ENCODE data around the gene MYO1D. TPM values are rescaled to one million over a fixed set of nuclear protein-coding genes. Genes with fewer than 3 reads are reported as not detected.
"Not testable (repeated sequence)": the region's sequence is repeated elsewhere in the genome, so short reads cannot be mapped to it uniquely, and the experiment has no call there.

The MYO1D gene
- total RNA-seq, 1 experiment from 2014 or later = 1.3 TPM

DNA sequence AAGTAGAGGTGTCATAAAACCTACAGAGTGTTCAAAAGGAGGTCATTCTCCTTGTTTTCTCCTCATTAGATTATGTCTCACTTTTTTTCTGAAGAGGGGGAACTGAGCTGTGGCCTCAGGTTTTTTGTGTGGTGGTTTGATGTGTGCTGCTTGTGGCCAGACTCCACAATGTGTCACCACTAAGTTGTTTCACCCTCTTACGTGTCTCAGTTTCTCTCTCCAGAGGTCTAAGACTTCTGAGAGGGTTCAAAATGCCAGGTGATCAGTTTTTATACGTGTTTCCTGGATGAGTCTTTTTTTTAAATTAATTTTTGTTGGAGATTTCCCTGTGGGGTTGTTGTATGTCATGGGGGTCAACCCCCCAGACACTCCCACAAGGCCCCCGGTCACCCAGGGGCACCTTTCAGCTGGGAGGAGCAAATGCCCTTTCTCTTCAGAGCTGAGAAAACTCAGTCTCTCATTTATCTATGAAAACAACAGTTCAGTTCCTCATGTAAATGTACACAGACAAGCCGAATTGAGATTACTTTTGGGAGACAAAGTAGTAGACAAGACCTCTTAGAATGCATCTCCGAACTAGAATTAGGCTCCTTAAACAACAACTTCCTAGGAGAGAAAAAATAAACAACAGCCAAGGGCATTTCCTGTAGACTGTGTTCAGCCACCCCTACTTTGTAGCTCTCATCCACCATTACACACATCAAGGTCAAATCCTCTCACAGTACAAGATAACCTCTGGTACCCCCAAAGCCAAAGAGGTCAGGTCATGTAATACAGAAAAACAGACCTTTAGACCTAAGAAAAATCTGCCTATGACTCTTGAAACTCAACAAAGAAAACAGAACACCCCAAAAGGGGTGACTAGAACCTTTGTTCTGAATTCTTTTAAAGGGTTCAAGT, 27.1 kb upstream of the MYO1D start:
- Histone ChIP-seq H3K4me3 (no peak overlapping the region), H3K9me3 (no peaks in the 10 kb centered on the region), H3K36me3 (no peaks in the 10 kb centered on the region), H3K27me3 (0 out of 2 replicates have a peak, but pooled peaks cover 2% of the 10 kb centered on the region)
- no peak for DNase-seq

DNA sequence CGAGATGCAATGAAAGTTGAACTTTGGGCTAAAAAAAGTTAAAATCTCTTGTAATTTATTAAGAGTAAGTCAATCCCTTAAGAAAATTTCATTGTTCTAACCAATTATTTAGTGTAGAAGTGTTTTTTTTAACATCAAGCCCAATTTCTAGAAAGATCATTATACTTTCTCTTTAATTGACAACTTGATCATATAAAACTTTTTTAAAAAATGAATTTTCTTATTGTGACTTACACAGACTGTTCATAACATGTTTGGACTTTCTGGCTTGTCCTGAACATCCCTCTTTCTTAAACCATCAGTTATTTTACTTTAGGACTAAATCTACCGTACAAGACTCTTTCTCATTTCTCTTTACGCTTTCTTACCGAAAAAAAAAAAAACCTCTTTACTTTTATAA, 24.8 kb upstream of the MYO1D start:
- Histone ChIP-seq H3K36me3 (no peaks in the 10 kb centered on the region), H3K9me3 (no peaks in the 10 kb centered on the region), H3K27me3 (0 out of 2 replicates have a peak, but pooled peaks cover 2% of the 10 kb centered on the region), H3K4me3 (no peak overlapping the region)
- DNase-seq = no peak

DNA sequence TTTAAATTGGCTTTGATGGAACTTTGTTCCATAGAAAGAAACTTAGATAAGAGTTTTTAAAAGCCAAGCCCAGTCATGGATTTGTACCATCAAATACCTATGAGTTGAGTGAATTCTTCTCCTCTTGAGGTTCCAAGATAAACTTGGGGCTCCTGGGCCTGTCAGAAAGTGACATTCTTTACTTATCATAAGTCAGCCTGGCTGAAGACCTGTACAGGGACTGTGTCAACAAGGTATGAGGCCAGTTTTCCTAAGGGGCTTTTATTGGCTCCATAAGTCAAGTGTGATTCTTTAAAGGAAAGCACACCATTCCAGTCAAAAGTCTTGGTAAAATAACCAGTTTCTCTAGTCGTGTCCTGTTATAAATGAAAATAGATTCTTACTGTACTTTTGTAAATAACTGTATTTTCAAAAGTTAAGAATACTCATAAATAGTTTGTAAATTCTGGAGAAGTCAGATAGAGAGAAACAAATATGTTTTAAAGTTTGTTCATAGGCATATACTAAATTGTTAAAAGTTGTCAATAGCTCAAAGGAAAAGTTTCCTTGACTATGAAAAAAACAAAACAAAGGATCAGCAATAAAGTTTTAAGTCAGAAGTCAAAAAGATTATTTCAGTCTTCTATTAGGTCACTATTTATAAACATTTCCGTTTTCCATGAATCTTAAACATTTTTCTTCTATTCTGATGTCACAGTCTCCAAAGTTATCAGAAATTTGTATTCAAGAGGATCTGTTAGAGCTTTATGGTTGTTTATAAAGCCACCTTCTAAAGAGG, 22.5 kb upstream of the MYO1D start:
- no peak overlapping the region for H3K4me3 ChIP-seq
- 0 out of 2 replicates have a peak, but pooled peaks cover 2% of the 10 kb centered on the region for H3K27me3 ChIP-seq
- no peaks in the 10 kb centered on the region for H3K9me3 ChIP-seq
- no peak for DNase-seq
- H3K36me3 ChIP-seq = no peaks in the 10 kb centered on the region

DNA sequence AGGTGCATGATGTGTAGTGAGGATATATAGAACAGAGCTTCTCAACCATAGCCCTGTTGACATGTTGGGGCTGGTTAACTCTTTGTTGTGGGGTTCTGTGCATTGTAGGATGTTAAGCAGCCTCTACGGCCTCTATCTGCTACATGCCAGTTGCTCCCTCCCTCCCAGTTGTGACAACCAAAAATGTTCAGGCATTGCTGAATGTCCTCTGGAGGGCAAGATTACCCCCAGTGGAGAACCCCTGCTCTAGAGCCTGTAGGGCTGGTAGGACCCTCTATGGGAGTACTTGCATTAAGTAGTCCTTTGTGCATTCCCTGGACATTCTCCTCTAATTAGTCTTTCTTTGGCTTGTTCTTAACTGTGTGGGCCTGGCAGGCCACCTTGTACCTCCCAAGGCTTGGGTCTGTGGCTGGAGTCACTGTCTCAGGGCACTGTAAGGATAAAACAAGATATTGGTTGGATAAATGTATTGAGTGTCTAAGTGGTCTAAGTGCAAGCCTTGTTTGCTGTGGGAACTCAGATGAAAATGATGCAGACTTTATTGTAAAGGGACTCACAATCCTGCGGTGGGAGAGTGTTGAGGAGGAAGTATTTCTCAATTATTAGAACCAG, 19.8 kb upstream of the MYO1D start:
- H3K36me3 ChIP-seq = no peaks in the 10 kb centered on the region
- no peak for DNase-seq
- H3K27me3 ChIP-seq = 0 out of 2 replicates have a peak, but pooled peaks cover 2% of the 10 kb centered on the region

DNA sequence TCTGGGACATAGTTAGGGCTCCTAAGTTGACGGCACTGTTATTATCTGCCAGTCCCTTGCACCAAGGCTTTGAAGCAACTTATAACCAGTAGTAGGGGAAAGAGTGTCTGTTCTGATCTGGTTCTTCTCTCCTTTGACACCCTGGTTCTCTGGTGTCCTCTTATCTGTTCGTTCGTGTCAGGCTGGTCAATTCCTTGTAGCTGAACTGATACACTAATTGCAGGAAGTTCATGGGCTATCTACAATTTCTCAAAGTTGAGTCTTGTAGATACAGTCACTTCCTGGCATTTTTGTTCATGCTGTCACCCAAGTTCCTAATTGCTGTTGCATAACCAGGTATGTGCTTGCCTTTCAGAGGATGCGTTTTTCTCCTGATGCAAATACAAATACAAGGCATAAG, 17.3 kb upstream of the MYO1D start:
- DNase-seq = no peak
- no peaks in the 10 kb centered on the region for H3K9me3 ChIP-seq
- H3K27me3 ChIP-seq = no peaks in the 10 kb centered on the region
- H3K4me3 ChIP-seq = no peak overlapping the region
- H3K36me3 ChIP-seq = no peaks in the 10 kb centered on the region

More for the DNA sequence above, 19.8 kb upstream of the MYO1D start:
- H3K4me3 ChIP-seq = no peak overlapping the region
- no peaks in the 10 kb centered on the region for H3K9me3 ChIP-seq

DNA sequence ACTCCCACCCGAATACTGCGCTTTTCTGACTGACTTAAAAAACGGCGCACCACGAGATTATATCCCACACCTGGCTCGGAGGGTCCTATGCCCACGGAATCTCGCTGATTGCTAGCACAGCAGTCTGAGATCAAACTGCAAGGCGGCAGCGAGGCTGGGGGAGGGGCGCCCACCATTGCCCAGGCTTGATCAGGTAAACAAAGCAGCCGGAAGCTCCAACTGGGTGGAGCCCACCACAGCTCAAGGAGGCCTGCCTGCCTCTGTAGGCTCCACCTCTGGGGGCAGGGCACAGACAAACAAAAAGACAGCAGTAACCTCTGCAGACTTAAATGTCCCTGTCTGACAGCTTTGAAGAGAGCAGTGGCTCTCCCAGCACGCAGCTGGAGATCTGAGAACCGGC, 10.5 kb upstream of the MYO1D start:
- not testable (repeated sequence) for H3K27me3 ChIP-seq, H3K4me3 ChIP-seq, H3K9me3 ChIP-seq, DNase-seq, H3K36me3 ChIP-seq

DNA sequence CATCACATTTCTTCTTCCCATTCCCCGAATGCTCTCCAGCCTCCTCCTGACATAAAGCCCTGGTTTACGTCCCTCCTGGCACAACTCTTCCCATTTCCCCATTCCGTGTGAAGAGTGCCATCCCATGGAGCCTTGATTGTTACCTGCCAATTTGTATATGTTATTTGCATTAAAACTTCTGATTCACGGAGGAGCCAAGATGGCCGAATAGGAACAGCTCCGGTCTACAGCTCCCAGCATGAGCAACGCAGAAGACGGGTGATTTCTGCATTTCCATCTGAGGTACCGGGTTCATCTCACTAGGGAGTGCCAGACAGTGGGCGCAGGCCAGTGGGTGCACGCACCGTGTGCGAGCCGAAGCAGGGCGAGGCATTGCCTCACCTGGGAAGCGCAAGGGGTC, 10.0 kb upstream of the MYO1D start:
- H3K36me3 ChIP-seq, H3K27me3 ChIP-seq, H3K9me3 ChIP-seq, H3K4me3 ChIP-seq, DNase-seq: not testable (repeated sequence)

DNA sequence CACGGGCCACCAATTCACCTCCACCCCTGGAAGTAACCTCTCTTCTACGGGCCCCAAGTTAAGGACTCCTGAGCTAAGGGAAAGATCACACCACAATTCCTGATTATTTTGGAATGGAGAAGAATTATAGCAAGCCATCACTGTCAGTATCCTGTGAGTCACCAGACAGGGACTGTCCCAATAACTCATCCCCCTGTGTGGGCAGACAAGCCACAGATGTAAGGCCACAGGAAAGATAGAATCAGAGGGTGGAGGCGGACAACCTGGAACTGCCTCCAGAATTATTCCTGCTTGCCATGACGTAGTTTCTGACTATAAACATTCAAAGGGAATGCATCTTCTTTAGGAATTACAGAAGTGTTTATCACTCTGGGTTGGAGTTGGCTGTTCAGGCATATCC, 5.8 kb upstream of the MYO1D start:
- no peaks in the 10 kb centered on the region for H3K27me3 ChIP-seq
- no peaks in the 10 kb centered on the region for H3K9me3 ChIP-seq
- H3K4me3 ChIP-seq = no peak overlapping the region
- H3K36me3 ChIP-seq = no peaks in the 10 kb centered on the region
- DNase-seq = peak; percentile 12

DNA sequence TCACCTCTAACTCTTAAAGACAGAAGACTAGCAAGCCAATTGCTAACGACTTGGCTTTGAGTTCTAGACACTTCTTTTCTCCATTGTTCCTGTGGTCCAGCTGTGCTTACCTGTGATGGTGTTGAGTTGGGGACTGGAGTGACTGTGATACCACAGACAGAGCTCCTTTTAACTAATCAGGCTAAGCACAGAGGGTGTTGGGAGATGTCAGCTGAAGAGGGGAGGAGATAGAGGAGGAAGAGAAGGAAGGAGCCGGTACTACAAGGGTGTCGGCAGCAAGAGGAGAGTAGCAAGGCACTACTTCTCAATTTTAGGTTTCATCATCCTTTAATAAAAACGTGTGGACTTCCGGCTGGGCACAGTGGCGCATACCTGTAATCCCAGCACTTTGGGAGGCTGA, 5.1 kb upstream of the MYO1D start:
- Histone ChIP-seq H3K4me3 (no peak overlapping the region), H3K9me3 (no peaks in the 10 kb centered on the region), H3K36me3 (no peaks in the 10 kb centered on the region), H3K27me3 (no peaks in the 10 kb centered on the region)
- no peak for DNase-seq

DNA sequence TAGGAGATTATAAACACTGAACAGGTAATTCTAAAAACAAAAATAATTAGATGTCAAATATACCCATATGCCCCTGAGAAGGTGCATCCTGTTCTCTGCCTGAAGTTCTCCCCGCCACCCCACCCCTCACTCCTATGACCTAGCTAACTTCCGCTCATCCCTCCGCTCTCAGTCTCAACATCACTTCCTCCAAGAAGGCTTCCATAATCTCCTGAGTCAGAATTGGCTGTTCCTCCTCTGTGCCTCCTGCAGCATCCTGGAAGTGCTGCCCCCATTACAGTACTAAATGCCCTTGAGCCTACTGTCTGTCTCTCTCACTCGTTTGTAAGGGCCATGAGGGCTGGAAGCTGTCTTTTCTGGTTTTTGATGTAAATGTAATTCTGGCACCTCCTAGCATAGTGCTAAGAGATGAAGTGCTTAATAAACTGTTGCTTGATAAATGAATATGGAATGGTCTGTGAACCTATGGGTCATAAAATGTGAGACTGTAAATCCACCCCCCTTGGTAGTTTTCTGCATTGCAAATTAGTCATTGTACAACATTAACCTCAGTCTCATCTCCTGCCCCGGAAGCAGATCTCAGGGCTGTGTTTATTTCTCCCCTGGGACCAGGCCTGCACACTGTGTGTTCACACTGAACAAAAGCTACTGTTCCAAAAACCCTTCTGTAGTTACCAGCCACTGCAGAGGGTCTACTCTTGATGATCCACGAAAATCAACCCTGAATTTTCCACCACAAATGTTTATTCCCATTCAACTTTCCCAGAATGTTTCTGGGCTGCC, 3.9 kb upstream of the MYO1D start:
- Histone ChIP-seq H3K4me3 (no peak overlapping the region), H3K36me3 (no peaks in the 10 kb centered on the region), H3K27me3 (peaks cover 5% of the 10 kb centered on the region; the same call in 1 of the 2 replicates), H3K9me3 (no peaks in the 10 kb centered on the region)
- peak; percentile 5 for DNase-seq

DNA sequence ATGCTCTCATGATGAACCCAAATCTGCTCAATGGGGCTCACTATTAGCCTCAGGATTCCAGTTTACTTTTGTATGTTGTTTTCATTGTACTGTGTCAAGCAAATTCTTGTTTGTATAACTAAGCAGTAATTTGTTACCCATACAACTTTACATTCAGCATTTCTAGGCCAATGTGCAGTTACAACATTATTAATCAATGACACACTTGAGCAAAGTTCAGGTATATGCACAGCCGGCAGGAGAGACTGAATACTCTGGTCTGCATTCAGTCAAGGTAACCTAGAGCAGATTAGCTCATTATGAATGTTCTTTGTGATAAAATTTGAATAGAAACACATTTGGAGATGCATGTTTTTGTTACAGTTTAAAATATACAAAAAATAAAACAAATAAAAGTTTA, 2.2 kb upstream of the MYO1D start:
- Histone ChIP-seq H3K4me3 (no peak overlapping the region), H3K9me3 (no peaks in the 10 kb centered on the region), H3K36me3 (no peaks in the 10 kb centered on the region), H3K27me3 (peaks cover 12% of the 10 kb centered on the region)
- DNase-seq = no peak

DNA sequence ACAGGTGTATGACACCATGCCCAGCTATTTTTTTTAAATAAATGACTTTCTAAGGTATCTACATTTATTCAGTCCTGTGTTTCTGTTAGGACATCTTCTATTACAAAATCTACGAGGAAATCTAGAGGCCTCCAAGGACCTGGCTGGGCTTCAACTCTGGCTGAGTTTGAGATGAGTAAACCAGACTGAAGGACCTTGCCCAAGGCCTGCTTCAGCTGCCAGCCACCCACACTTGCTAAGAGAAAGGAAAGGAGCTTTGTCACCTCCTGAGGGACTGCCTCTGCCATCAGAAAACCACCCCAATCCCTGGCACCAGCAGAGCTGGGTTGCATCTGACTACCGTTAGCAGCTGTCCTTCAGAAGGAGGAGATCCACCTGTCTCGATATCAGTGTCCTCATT, 1.3 kb upstream of the MYO1D start:
- peaks cover 12% of the 10 kb centered on the region for H3K27me3 ChIP-seq
- no peak overlapping the region for H3K4me3 ChIP-seq
- peak; percentile 87 for DNase-seq
- no peaks in the 10 kb centered on the region for H3K36me3 ChIP-seq
- no peaks in the 10 kb centered on the region for H3K9me3 ChIP-seq

DNA sequence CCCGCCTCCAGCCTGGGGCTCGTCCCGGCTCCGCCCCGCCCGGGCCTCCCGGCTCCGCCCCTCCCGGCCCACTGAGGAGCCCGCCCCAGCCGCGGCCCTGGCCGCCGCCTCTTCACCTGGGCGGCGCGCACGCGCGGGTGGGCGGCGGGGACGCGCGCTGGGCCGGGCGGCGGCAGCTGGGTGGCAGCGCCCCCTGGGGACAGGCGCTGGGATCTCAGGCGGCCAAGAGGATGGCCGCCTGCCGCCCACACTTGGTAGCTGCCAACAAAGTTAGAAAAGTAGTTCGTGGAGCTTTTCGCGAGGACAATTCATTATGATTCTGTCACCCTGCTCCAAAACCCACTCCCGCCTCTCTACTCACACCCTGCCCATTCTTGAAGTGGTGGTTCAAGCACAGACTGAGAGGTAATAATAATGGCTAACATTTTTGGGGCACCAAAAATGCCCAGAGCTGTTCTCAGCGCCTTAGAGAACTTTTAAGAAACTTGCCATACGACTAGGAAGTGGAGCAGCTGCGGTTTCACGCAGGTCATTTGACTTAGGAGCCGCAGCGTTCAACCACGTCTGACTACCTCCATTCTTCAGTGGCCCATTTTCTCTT, 340 bp upstream of the MYO1D start:
- Histone ChIP-seq H3K9me3 (no peaks in the 10 kb centered on the region), H3K27me3 (peaks cover 12% of the 10 kb centered on the region), H3K36me3 (no peaks in the 10 kb centered on the region), H3K4me3 (peak overlapping the region; percentile 44)
- DNase-seq = peak; percentile 87

DNA sequence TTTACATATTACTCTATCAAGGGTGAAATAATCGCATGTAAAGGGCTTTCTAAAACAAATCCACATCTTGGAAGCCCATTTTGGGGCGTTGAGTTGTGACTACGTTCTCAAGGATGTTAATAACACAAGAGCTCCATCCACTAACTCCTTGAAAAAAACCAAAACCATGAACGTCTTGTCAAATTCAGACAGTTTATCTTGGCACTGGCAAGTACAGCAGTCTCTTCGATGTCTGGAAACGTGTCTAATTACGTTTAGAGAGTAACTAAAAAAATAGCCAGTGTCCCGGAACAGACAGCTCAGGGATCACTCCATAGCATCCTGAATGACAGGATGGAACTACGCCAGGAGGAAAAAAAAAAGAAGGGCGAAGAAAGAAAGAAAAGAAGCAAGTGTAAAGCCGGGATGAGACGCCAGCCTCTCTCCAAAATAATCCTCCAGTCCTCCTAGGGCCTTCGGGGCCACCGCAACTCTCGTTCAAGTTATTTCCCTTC, 954 bp downstream of the MYO1D start:
- no peak for DNase-seq
- no peaks in the 10 kb centered on the region for H3K9me3 ChIP-seq

DNA sequence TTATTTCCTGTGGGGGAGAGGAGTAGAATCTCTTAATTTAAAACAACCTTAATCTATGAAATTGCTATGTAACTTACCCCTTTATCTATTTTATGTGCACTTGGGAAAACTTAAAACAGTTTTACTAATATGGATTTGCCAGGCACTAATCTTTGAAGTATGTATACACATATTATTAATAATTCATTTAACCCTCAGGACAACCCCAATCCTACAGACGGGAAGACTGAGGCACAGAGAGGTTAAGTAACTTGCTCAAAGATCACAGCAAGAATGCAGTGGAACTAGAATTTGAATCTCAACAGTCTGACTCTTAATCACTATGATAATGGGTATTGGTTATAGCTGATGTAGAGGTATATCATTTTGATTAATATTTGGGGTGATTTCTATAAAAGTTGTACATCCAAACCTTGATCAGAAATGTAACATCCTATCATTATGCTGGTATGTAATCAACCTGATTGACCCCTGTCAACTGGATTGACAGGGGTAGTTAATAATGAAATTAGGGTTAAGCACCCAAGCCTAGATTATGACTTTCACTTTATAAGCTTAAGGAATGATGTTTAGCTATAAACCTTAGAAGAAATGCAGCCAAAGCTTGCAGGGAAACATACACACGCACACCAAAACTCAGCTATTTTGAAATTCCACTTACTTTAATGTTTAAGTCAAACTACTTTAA, 1.6 kb downstream of the MYO1D start:
- Histone ChIP-seq H3K4me3 (no peak overlapping the region), H3K36me3 (no peaks in the 10 kb centered on the region), H3K9me3 (no peaks in the 10 kb centered on the region), H3K27me3 (peaks cover 14% of the 10 kb centered on the region)
- no peak for DNase-seq

More for the DNA sequence above, 954 bp downstream of the MYO1D start:
- Histone ChIP-seq H3K36me3 (no peaks in the 10 kb centered on the region), H3K4me3 (peak overlapping the region; percentile 41), H3K27me3 (peaks cover 12% of the 10 kb centered on the region)
